Common myeloid progenitor, CD34-positive (primary cell): Measurements from ENCODE around the gene ARHGEF33. TPM values are rescaled to one million over a fixed set of nuclear protein-coding genes. Genes with fewer than 3 reads are reported as not detected.

Experiments
- CTCF ChIA-PET: fragments of 350-600 bp; sonication (Branson Sonifier 250); formaldehyde crosslinking; loops from one replicate; lab custom pipeline; 2021; ENCODE audit warnings: antibody characterized with exemption; lab: Charles Lee
- POLR2A ChIA-PET: fragments of 350-600 bp; sonication (Branson Sonifier 250); formaldehyde crosslinking; loops from one replicate; lab custom pipeline; 2021; ENCODE audit warnings: antibody characterized with exemption; lab: Charles Lee
- DNase-seq, 3 donors: peaks; one replicate each; pipeline versions ENCODE4 v3.0.0 to v3.0.0-alpha.2; 2013
- H3K27ac ChIP-seq, 2 experiments: 1 replicate in 1 of 2; 2 replicates in 1 of 2; pipeline ENCODE4 v1.7.0; 2013; ENCODE audit warnings: inconsistent platforms in 2 of 2, low read length in 2 of 2, mild to moderate bottlenecking in 2 of 2, low read depth in 1 of 2, moderate library complexity in 1 of 2; ENCODE audit not compliant: severe bottlenecking in 2 of 2, insufficient read depth in 1 of 2, poor library complexity in 1 of 2
- H3K27me3 ChIP-seq, 5 experiments: replicated peaks in 2 of 5; 1 replicate in 3 of 5; 2 replicates in 2 of 5; pipeline versions ENCODE4 v1.6.1 to v1.7.0; 2013; ENCODE audit warnings: low read length in 4 of 5, mild to moderate bottlenecking in 2 of 5, moderate library complexity in 2 of 5, inconsistent platforms in 1 of 5; ENCODE audit not compliant: insufficient read depth in 5 of 5, control insufficient read depth in 4 of 5
- H3K36me3 ChIP-seq, 4 experiments: 1 replicate in 2 of 4; 2 replicates in 2 of 4; pipeline versions ENCODE4 v1.6.1 to v1.7.0; 2013; ENCODE audit warnings: low read length in 3 of 4, control low read depth in 1 of 4, mild to moderate bottlenecking in 1 of 4; ENCODE audit not compliant: control insufficient read depth in 4 of 4, insufficient read depth in 4 of 4
- H3K4me1 ChIP-seq, 4 experiments: 1 replicate in 3 of 4; 2 replicates in 1 of 4; pipeline versions ENCODE4 v1.6.1 to v1.7.1; 2013; ENCODE audit warnings: low read length in 3 of 4, mild to moderate bottlenecking in 3 of 4, control low read depth in 1 of 4, inconsistent platforms in 1 of 4, moderate library complexity in 1 of 4; ENCODE audit not compliant: control insufficient read depth in 4 of 4, insufficient read depth in 4 of 4; ENCODE audit errors: control extremely low read depth in 1 of 4
- H3K4me3 ChIP-seq, 7 experiments: 1 replicate in 4 of 7; 2 replicates in 3 of 7; pipeline versions ENCODE4 v1.5.1 to v1.7.0; 2013; ENCODE audit warnings: mild to moderate bottlenecking in 7 of 7, low read length in 6 of 7, moderate library complexity in 6 of 7, inconsistent platforms in 2 of 7, low read depth in 2 of 7, control low read depth in 1 of 7; ENCODE audit not compliant: insufficient read depth in 4 of 7, control insufficient read depth in 1 of 7; ENCODE audit errors: extremely low read depth in 1 of 7
- H3K9me3 ChIP-seq, 5 experiments: 1 replicate in 4 of 5; 2 replicates in 1 of 5; pipeline versions ENCODE4 v1.6.1 to v1.7.1; 2013; ENCODE audit warnings: low read length in 4 of 5, mild to moderate bottlenecking in 2 of 5, inconsistent platforms in 1 of 5, low read depth in 1 of 5, moderate library complexity in 1 of 5; ENCODE audit not compliant: control insufficient read depth in 4 of 5, insufficient read depth in 2 of 5; ENCODE audit errors: control extremely low read depth in 1 of 5
- WGBS: methylation state at CpG from one replicate; pipeline ENCODE4 v1.1.5; 2013; ENCODE audit not compliant: insufficient coverage; 5-methylcytosine and 5-hydroxymethylcytosine counted together
- polyA plus RNA-seq: library from polyadenylated mRNA; unstranded; fragments of 120-200 nt; gene quantifications from one replicate; pipeline ENCODE4 v1.2.1, GENCODE V29; 2013

The ARHGEF33 gene
- 0.18 TPM for polyA plus RNA-seq

DNA sequence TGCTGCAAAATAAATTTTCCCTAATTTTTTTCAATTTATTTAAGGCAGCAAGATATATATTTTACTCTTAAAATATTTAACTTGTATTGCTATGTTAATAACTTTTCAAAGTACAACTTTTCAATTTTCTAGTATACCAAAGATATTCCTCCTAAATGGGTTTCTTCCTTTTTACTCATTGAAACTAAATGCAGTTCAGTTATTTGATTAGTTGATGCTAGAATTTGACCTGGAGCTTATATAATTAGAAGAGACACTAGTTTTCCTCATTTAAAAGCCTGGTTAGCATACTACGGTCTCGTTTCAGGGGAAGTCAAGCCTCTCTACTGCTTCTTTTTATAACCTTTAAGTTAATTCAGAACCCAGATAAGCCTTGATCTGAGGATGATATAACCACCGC lies at the start of gene ARHGEF33:
ARHGEF33 (plus strand) TSS at position 301 of the 400 bp plus-strand sequence. CDS start 29,573 bp downstream, outside the sequence.
- 100% methylated on average over 1 of the region's 3 CpGs for WGBS
- Histone ChIP-seq H3K4me1 (no peaks in the 10 kb centered on the region), H3K9me3 (peaks cover 0 to 3% (median 0%) of the 10 kb centered on the region in 5 experiments), H3K4me3 (no peak within 1 kb of the TSS), H3K27me3 (no peaks in the 10 kb centered on the region), H3K36me3 (no peaks in the 10 kb centered on the region), H3K27ac (no peak within 1 kb of the TSS)
- no peak for DNase-seq
- CTCF ChIA-PET = no interaction called here
- POLR2A ChIA-PET = no interaction called here

GRCh38 chr2:38850045-38850444 lies 39.6 kb upstream of the ARHGEF33 start:
- no peak for DNase-seq
- ChIA-PET CTCF (no interaction called here), POLR2A (no interaction called here)
- Histone ChIP-seq H3K27me3 (no peaks in the 10 kb centered on the region), H3K9me3 (no peaks in the 10 kb centered on the region), H3K36me3 (peaks cover 2 to 45% (median 16%) of the 10 kb centered on the region in 4 experiments), H3K27ac (no peak overlapping the region), H3K4me3 (no peak overlapping the region), H3K4me1 (no peaks in the 10 kb centered on the region)
- no CpG with 5 or more reads among the region's 3 CpGs for WGBS

DNA sequence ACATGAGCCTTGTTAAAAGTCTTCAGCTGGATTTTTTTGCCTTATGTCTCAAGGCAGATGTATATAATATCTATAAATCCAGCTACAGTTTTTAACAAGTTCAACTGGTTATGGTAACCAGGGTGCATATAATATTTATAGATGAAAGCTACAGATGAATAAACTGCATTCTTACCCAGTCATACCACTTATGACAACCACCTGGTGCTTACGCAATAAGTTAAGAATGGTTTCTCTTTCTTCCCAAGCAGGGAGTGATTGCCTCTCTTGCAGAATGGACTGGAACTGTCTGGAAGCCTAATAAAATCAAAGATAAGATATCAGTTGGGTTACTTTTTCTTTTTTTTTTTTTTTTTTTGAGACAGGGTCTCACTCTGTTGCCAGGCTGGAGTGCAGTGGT lies 33.5 kb upstream of the ARHGEF33 start:
- H3K4me3 ChIP-seq = no peak overlapping the region
- no peak for DNase-seq
- no peak overlapping the region for H3K27ac ChIP-seq
- peaks cover 0 to 4% (median 2%) of the 10 kb centered on the region in 5 experiments for H3K9me3 ChIP-seq
- H3K4me1 ChIP-seq = no peaks in the 10 kb centered on the region
- WGBS = no CpG with 5 or more reads among the region's 1 CpG
- H3K36me3 ChIP-seq = peaks cover 11 to 71% (median 35%) of the 10 kb centered on the region in 4 experiments
- ChIA-PET POLR2A (no interaction called here), CTCF (interaction anchor here (1.0 to 1.1 kb wide), 2 partner anchors 9 to 44 kb away, joined by 3 read pairs; no protein-coding TSS in a partner anchor)
- H3K27me3 ChIP-seq = no peaks in the 10 kb centered on the region

DNA sequence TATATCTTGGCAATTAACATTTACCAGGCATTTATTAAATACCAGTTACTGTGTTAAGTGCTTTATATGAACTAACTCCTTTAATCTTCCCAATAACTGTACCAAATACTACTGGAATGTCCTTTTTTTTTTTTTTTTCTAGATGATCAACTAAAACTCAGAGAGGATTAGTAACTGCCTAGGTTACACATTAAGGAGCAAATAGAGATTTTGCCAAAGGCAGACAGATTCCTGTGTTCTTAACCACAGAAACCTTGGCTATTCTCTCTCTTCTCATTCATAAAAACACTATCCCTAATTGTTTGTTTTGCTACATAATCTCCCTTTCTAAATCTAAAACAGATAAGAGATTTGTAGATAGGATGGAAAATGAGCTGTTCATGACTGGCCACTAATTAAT lies 27.2 kb upstream of the ARHGEF33 start:
- Histone ChIP-seq H3K9me3 (peaks cover 0 to 4% (median 2%) of the 10 kb centered on the region in 5 experiments), H3K27me3 (no peaks in the 10 kb centered on the region), H3K36me3 (peaks cover 17 to 72% (median 33%) of the 10 kb centered on the region in 4 experiments), H3K4me1 (no peaks in the 10 kb centered on the region), H3K27ac (no peak overlapping the region), H3K4me3 (no peak overlapping the region)
- no peak for DNase-seq
- ChIA-PET CTCF (no interaction called here), POLR2A (no interaction called here)

- Histone ChIP-seq H3K27me3 (no peaks in the 10 kb centered on the region), H3K27ac (no peak overlapping the region), H3K9me3 (peaks cover 0 to 4% (median 2%) of the 10 kb centered on the region in 5 experiments), H3K4me3 (no peak overlapping the region), H3K36me3 (peaks cover 17 to 75% (median 32%) of the 10 kb centered on the region in 4 experiments), H3K4me1 (no peaks in the 10 kb centered on the region)
- POLR2A ChIA-PET = no interaction called here
- WGBS = no CpG with 5 or more reads among the region's 2 CpGs
- DNase-seq = no peak
- CTCF ChIA-PET = no interaction called here
Observed at GRCh38 chr2:38863061-38863695, 26.5 kb upstream of the ARHGEF33 start.

GRCh38 chr2:38866773-38867443 lies 22.8 kb upstream of the ARHGEF33 start:
- peaks cover 8 to 45% (median 11%) of the 10 kb centered on the region in 4 experiments for H3K36me3 ChIP-seq
- POLR2A ChIA-PET = no interaction called here
- no peak for DNase-seq
- CTCF ChIA-PET = no interaction called here
- H3K27me3 ChIP-seq = no peaks in the 10 kb centered on the region
- no CpG with 5 or more reads among the region's 3 CpGs for WGBS
- H3K4me1 ChIP-seq = no peaks in the 10 kb centered on the region
- H3K27ac ChIP-seq = no peak overlapping the region
- H3K4me3 ChIP-seq = no peak overlapping the region
- peaks cover 0 to 18% (median 2%) of the 10 kb centered on the region in 5 experiments for H3K9me3 ChIP-seq

GRCh38 chr2:38871432-38871831 lies 18.2 kb upstream of the ARHGEF33 start:
- POLR2A ChIA-PET = interaction anchor here (0.7 kb wide), 1 partner anchor 229 kb away, joined by 3 read pairs; no protein-coding TSS in a partner anchor
- DNase-seq = no peak
- H3K27ac ChIP-seq = no peak overlapping the region
- H3K4me3 ChIP-seq = no peak overlapping the region
- H3K4me1 ChIP-seq = peaks cover 10 to 14% (median 12%) of the 10 kb centered on the region in 4 experiments
- CTCF ChIA-PET = no interaction called here
- peaks cover 0 to 27% (median 2%) of the 10 kb centered on the region in 5 experiments for H3K9me3 ChIP-seq
- WGBS = no CpG with 5 or more reads among the region's 3 CpGs
- H3K36me3 ChIP-seq = peaks cover 0 to 22% (median 0%) of the 10 kb centered on the region in 4 experiments
- no peaks in the 10 kb centered on the region for H3K27me3 ChIP-seq
